GM10248 (cell line): ENCODE measurements around the gene GPD2.

ENCODE experiments used
- CTCF ChIA-PET: fragments of 300-600 bp; sonication (Branson Sonifier 250); formaldehyde crosslinking; extraction: SDS; loops from one replicate; lab custom pipeline; 2021; ENCODE audit warnings: antibody characterized with exemption; lab: Yijun Ruan, JAX
- POLR2A ChIA-PET: fragments of 350-650 bp; sonication (Branson Sonifier 250); formaldehyde crosslinking; extraction: SDS; loops from one replicate; lab custom pipeline; 2020; ENCODE audit warnings: antibody characterized with exemption; lab: Yijun Ruan, JAX
- DNase-seq: peaks from one replicate; pipeline ENCODE4 v3.0.0; 2012; ENCODE audit errors: extremely low spot score
- CTCF ChIP-seq: IDR thresholded peaks from 2 replicates; pipeline ENCODE4 v1.5.1; 2012; ENCODE audit warnings: mild to moderate bottlenecking, low read depth; ENCODE audit errors: extremely low read depth, missing control alignments, control extremely low read depth

GPD2 gene

GRCh38 chr2:156553714-156554442 is 117.7 kb downstream of the GPD2 start:
- no peak for DNase-seq
- CTCF ChIA-PET, result interaction anchor here (1.3 to 3.4 kb wide), 3 partner anchors 12 to 35 kb away, joined by 4 to 10 read pairs (median 4); no protein-coding TSS in a partner anchor
- no peak for TF ChIP-seq CTCF
- POLR2A ChIA-PET, result no interaction called here

- POLR2A ChIA-PET, result no interaction called here
- no peak for TF ChIP-seq CTCF
- CTCF ChIA-PET, result interaction anchor here (1.1 to 2.2 kb wide), 3 partner anchors 12 to 166 kb away, joined by 3 to 11 read pairs (median 3); no protein-coding TSS in a partner anchor
- DNase-seq, result no peak
These were observed 125.1 kb downstream of the GPD2 start for GRCh38 chr2:156561326-156561725.

- CTCF ChIA-PET, result interaction anchor here (1.5 kb wide), 1 partner anchor 167 kb away, joined by 3 read pairs; no protein-coding TSS in a partner anchor
- no peak for DNase-seq
- no peak for TF ChIP-seq CTCF
- POLR2A ChIA-PET, result no interaction called here
These were observed 125.9 kb downstream of the GPD2 start for GRCh38 chr2:156562124-156562523.

GRCh38 chr2:156563994-156564753 is 128.0 kb downstream of the GPD2 start:
- no peak for TF ChIP-seq CTCF
- DNase-seq, result no peak
- ChIA-PET CTCF (interaction anchor here (1.1 to 1.5 kb wide), 5 partner anchors 10 to 25 kb away, joined by 3 to 6 read pairs (median 4); no protein-coding TSS in a partner anchor), POLR2A (no interaction called here)

GRCh38 chr2:156565066-156565710 is 129.0 kb downstream of the GPD2 start:
- TF ChIP-seq CTCF, result no peak
- DNase-seq, result no peak
- ChIA-PET POLR2A (no interaction called here), CTCF (interaction anchor here (1.4 kb wide), 1 partner anchor 9 kb away, joined by 4 read pairs; no protein-coding TSS in a partner anchor)

GRCh38 chr2:156573710-156574109 is 137.5 kb downstream of the GPD2 start:
- DNase-seq, result peak; percentile 13
- no peak for TF ChIP-seq CTCF
- ChIA-PET POLR2A (no interaction called here), CTCF (interaction anchor here (1.3 to 1.8 kb wide), 5 partner anchors 9 to 239 kb away, joined by 3 to 6 read pairs (median 4); no protein-coding TSS in a partner anchor)
